PC-3 (cell line): ENCODE data around the gene FBXL4. TPM values are rescaled to one million over a fixed set of nuclear protein-coding genes. Genes with fewer than 3 reads are reported as not detected.
A peak's percentile ranks its signal among the peaks of the same experiment; 100 is the strongest.

ENCODE experiments used
- ATAC-seq: fragments of 200-7000 bp; cut with Tn5 transposase; 2 replicates; pipeline ENCODE4 v1.9.1; 2020; ENCODE audit warnings: mild to moderate bottlenecking, moderate library complexity
- BruUV-seq: library from RNA; stranded (reverse); fragments of 400-500 nt; replicated peaks from 2 replicates; lab custom pipeline; 2021; lab: Mats Ljungman, UMichigan
- CTCF ChIA-PET: fragments of 300-600 bp; sonication (Branson Sonifier 250); formaldehyde crosslinking; loops from one replicate; lab custom pipeline; 2022; ENCODE audit warnings: antibody characterized with exemption; lab: Charles Lee
- POLR2A ChIA-PET: fragments of 300-600 bp; sonication (Branson Sonifier 250); formaldehyde crosslinking; loops from one replicate; lab custom pipeline; 2022; ENCODE audit warnings: antibody characterized with exemption; ENCODE audit not compliant: unreplicated experiment; lab: Charles Lee
- DNase-seq: peaks from one replicate; pipeline ENCODE4 v3.0.0-alpha.2; 2015
- H2AFZ ChIP-seq: fragments of 300-600 bp; sonication (generic); 2 replicates; pipeline ENCODE4 v1.6.0; 2016; ENCODE audit warnings: antibody characterized with exemption, low read length
- H3F3A ChIP-seq: fragments of 300-600 bp; sonication (generic); one replicate; pipeline ENCODE4 v1.6.0; 2017; ENCODE audit warnings: antibody characterized with exemption, low read length, control low read depth, mild to moderate bottlenecking; ENCODE audit not compliant: unreplicated experiment
- H3K27ac ChIP-seq: fragments of 300-600 bp; sonication (generic); 2 replicates; pipeline ENCODE4 v1.5.1; 2016; ENCODE audit warnings: mild to moderate bottlenecking, low read length
- H3K27me3 ChIP-seq: fragments of 300-600 bp; sonication (generic); 2 replicates; pipeline ENCODE4 v1.6.1; 2016; ENCODE audit warnings: low read length, mixed read lengths
- H3K36me3 ChIP-seq: fragments of 300-600 bp; sonication (generic); 2 replicates; pipeline ENCODE4 v1.6.1; 2016; ENCODE audit warnings: low read depth, mixed run types, low read length, mixed read lengths
- H3K4me1 ChIP-seq: fragments of 300-600 bp; sonication (generic); 2 replicates; pipeline ENCODE4 v1.5.1; 2016; ENCODE audit warnings: low read length; ENCODE audit not compliant: insufficient read depth
- H3K4me2 ChIP-seq: fragments of 300-600 bp; sonication (generic); 2 replicates; pipeline ENCODE4 v1.6.0; 2016; ENCODE audit warnings: low read length
- H3K4me3 ChIP-seq: fragments of 300-600 bp; sonication (generic); 2 replicates; pipeline ENCODE4 v1.5.1; 2016; ENCODE audit warnings: mild to moderate bottlenecking, low read length, mixed read lengths
- H3K79me2 ChIP-seq: fragments of 300-600 bp; sonication (generic); 2 replicates; pipeline ENCODE4 v1.6.1; 2017; ENCODE audit warnings: low read length, mixed read lengths
- H3K9ac ChIP-seq: fragments of 300-600 bp; sonication (generic); 2 replicates; pipeline ENCODE4 v1.6.0; 2016; ENCODE audit warnings: mild to moderate bottlenecking, low read length
- H3K9me2 ChIP-seq: fragments of 300-600 bp; sonication (generic); replicated peaks from 2 replicates; pipeline ENCODE4 v1.6.1; 2016; ENCODE audit warnings: mixed run types, low read length, mixed read lengths
- H3K9me3 ChIP-seq: fragments of 300-600 bp; sonication (generic); 2 replicates; pipeline ENCODE4 v1.6.1; 2016; ENCODE audit warnings: low read length, mixed read lengths
- H4K20me1 ChIP-seq: fragments of 300-600 bp; sonication (generic); 2 replicates; pipeline ENCODE4 v1.6.1; 2016; ENCODE audit warnings: low read length, mixed read lengths
- EZH2 ChIP-seq: fragments of 300-600 bp; sonication (generic); IDR thresholded peaks from one replicate; pipeline ENCODE4 v1.6.1; 2017; ENCODE audit warnings: antibody characterized with exemption, mild to moderate bottlenecking, low read length; ENCODE audit not compliant: unreplicated experiment
- EZH2phosphoT487 ChIP-seq: fragments of 300-600 bp; sonication (generic); IDR thresholded peaks from 2 replicates; pipeline ENCODE4 v1.6.1; 2018; ENCODE audit warnings: mild to moderate bottlenecking, antibody characterized with exemption, low read length, borderline replicate concordance
- intact Hi-C: fragments of 100-400 bp; cut with micrococcal nuclease; formaldehyde crosslinking; loops from 2 replicates; pipeline ENCODE4 v1.9.0; 2023
- total RNA-seq: library from RNA; depleted of rRNA; stranded (reverse); fragments of >200 nt; gene quantifications from 2 replicates; pipeline ENCODE4 v1.2.3, GENCODE V29; 2014
- TF ChIP-seq, protein P1 (sequence below): fragments of 300-600 bp; sonication (generic); conservative IDR thresholded peaks from 2 replicates; pipeline ENCODE4 v1.5.1; 2017; ENCODE audit warnings: antibody characterized with exemption, low read depth, mild to moderate bottlenecking, low read length

The FBXL4 gene
- total RNA-seq, 1 experiment from 2014 or later, result 3.8 TPM

DNA sequence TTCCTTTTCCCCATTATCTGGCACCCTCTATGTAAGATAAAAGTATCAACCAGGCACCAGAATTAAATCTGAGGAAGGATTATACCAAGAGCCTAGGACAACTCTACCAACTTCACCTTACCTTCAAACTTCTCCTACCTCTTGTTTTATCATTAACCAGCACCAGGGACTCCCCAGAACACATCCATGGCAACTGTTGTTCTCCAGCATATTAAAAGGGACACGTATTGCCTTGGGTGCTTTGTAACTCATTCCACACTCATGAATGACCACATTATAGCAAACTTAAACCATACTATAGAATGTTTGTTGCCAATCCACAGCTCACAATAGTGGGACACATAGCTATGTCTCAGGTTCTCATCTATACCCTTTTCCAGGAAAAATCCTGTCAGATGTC lies 11.9 kb upstream of the FBXL4 start:
- BruUV-seq, result no TSS peak
- Histone ChIP-seq H3K9me2 (no peaks in the 10 kb centered on the region), H3K4me3 (no peak overlapping the region), H3K4me2 (no peak overlapping the region), H3F3A (no peaks in the 10 kb centered on the region), H3K4me1 (peaks cover 7% of the 10 kb centered on the region), H3K9me3 (no peaks in the 10 kb centered on the region), H2AFZ (no peak overlapping the region), H3K27me3 (no peaks in the 10 kb centered on the region; the same call in 1 of the 2 replicates), H3K9ac (no peak overlapping the region), H3K27ac (no peak overlapping the region), H3K36me3 (no peaks in the 10 kb centered on the region), H4K20me1 (no peaks in the 10 kb centered on the region), H3K79me2 (no peaks in the 10 kb centered on the region)
- CTCF ChIA-PET, result no interaction called here
- no peak for DNase-seq
- no peak for TF ChIP-seq EZH2
- ATAC-seq, result no peak
- intact Hi-C loops, result no loop called here
- POLR2A ChIA-PET, result no interaction called here

DNA sequence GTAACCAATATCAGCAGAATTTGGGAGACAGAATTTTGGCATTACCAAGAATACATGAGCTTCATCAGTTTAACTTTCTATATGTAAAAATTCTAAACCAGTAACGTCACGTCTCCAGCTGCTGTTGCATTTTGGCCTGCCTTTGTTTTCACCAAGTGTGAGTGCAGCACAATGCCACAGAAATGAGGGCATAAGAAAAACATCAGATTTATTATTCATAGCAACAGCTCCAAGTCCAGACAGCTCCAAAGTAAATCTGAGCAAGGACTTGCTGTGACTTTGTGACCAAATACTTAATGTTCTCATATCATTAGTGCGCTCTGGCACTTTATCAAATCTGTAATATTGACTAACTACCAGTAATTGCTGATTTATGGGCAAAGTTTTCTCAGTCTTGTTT lies 11.0 kb upstream of the FBXL4 start:
- Histone ChIP-seq H3K4me2 (no peak overlapping the region), H4K20me1 (no peaks in the 10 kb centered on the region), H3K4me3 (no peak overlapping the region), H2AFZ (no peak overlapping the region), H3K9ac (no peak overlapping the region), H3F3A (no peaks in the 10 kb centered on the region), H3K79me2 (no peaks in the 10 kb centered on the region), H3K4me1 (peaks cover 7% of the 10 kb centered on the region), H3K27me3 (no peaks in the 10 kb centered on the region), H3K36me3 (no peaks in the 10 kb centered on the region), H3K27ac (no peak overlapping the region), H3K9me2 (no peaks in the 10 kb centered on the region), H3K9me3 (no peaks in the 10 kb centered on the region)
- POLR2A ChIA-PET, result no interaction called here
- TF ChIP-seq EZH2 (no peak), EZH2phosphoT487 (no peak)
- TF ChIP-seq, protein P1, sequence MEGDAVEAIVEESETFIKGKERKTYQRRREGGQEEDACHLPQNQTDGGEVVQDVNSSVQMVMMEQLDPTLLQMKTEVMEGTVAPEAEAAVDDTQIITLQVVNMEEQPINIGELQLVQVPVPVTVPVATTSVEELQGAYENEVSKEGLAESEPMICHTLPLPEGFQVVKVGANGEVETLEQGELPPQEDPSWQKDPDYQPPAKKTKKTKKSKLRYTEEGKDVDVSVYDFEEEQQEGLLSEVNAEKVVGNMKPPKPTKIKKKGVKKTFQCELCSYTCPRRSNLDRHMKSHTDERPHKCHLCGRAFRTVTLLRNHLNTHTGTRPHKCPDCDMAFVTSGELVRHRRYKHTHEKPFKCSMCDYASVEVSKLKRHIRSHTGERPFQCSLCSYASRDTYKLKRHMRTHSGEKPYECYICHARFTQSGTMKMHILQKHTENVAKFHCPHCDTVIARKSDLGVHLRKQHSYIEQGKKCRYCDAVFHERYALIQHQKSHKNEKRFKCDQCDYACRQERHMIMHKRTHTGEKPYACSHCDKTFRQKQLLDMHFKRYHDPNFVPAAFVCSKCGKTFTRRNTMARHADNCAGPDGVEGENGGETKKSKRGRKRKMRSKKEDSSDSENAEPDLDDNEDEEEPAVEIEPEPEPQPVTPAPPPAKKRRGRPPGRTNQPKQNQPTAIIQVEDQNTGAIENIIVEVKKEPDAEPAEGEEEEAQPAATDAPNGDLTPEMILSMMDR, result no peak
- ATAC-seq (no peak), DNase-seq (no peak)
- intact Hi-C loops, result no loop called here
- CTCF ChIA-PET, result no interaction called here
- BruUV-seq, result no TSS peak

GRCh38 chr6:98957450-98957849 lies 9.7 kb upstream of the FBXL4 start:
- ATAC-seq (peak; percentile 89), DNase-seq (peak; percentile 73)
- Histone ChIP-seq H3K4me1 (peaks cover 7% of the 10 kb centered on the region), H3K9me3 (no peaks in the 10 kb centered on the region), H4K20me1 (no peaks in the 10 kb centered on the region), H2AFZ (no peak overlapping the region), H3K79me2 (no peaks in the 10 kb centered on the region), H3K4me2 (no peak overlapping the region), H3K27me3 (no peaks in the 10 kb centered on the region), H3K9ac (no peak overlapping the region), H3K36me3 (no peaks in the 10 kb centered on the region), H3K4me3 (no peak overlapping the region), H3K9me2 (no peaks in the 10 kb centered on the region), H3K27ac (no peak overlapping the region), H3F3A (no peaks in the 10 kb centered on the region)
- ChIA-PET POLR2A (no interaction called here), CTCF (no interaction called here)
- TF ChIP-seq, protein P1, result no peak
- TF ChIP-seq EZH2 (no peak), EZH2phosphoT487 (no peak)
- no TSS peak for BruUV-seq
- intact Hi-C loops, result no loop called here
